ENCODE measurements around the gene SMARCC1. TPM values are rescaled to one million over a fixed set of nuclear protein-coding genes. Genes with fewer than 3 reads are reported as not detected.

SMARCC1 gene
- total RNA-seq, 1 donor, result 50.9 TPM

DNA sequence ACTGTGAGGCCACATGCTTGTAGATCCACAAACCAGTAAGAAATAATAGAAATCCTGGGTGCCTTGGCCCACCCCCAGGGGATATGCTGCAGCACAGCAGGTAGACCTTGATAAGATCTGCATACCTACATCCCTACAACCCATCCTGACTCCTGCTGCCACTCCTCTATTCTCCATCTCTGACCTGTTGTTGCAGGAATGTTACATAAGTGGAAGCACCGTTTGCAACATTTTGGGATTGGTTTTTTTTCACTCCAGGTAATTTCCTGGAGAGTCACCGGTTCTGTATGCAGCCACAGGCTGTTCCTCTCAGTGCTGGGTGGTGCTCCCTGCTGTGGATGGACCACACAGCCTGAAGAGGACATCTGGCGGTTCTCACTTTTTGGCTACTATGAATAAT, 186.9 kb downstream of the SMARCC1 start:
- no peak for DNase-seq (ENCODE audit: low read depth in 2 of 3, low spot score in 2 of 3)

DNA sequence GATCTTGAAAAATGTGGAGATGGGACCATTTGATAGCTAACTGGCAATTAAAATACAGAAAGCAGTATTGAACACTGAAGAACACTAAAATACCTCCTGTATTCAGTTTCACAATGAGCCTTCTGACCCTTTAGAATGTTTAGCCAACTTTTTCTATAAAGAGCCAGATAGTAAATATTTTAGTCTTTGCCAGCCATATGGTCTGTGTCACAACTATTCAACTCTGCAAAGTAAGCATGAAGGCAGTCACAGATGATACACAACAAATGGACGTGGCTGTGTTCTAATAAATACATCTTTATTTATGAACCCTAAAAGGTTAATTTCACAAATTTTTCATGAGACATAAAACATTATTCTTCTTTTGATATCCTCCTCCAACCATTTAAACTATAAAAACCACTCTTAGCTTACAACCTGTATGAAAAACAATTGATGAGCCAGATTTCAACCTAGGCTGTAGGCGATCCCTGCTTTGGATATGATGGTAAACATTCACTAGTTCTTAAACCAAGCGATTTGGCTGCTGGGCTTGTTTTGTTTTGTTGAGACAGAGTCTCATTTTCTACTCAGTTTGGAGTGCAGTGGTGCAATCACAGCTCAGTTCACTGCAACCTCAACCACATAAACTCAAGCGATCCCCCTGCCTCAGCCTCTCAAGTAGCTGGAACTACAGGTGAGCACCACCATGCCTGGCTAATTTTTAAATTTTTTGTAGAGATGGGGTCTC, 189.5 kb downstream of the SMARCC1 start:
- no peak for DNase-seq (ENCODE audit: low read depth in 2 of 3, low spot score in 2 of 3)

DNA sequence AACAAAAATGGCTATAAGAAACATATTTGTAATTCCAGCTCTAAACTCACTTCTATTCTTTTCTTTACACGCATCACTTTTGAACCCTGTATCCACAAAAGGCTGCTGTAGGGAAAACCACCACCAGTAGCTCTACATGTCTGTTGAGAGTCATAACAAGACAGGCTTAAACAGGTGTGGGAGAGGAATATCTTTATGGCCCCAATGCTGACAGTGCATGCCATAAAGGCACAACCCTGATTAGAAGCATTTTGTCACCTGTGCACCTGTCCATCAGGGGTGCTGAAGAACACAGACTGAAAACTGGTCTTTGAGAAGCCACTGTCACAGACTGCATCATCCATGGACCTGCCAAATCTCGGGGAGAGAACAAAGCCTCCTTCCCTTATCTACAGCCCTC, 191.5 kb downstream of the SMARCC1 start:
- no peak for DNase-seq (ENCODE audit: low read depth in 2 of 3, low spot score in 2 of 3)

DNA sequence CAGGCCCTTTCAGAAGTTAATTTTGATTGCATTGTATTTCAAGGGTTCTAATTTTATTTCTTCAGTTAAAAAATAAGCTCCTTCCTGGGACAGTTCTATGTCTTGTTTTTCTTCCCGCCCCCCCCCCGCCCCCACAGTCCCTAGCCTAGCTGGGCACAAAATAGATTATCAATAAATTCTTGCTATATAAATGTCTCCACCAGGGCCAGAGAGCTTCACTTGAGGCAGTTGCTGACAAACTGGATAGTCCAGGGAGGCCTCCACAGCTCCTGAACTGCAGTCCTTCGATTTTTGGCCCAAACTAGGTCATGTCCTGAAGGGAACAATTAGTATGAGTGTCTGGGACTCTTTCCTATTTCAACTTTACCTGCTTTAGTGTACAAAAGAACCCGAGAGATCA, 193.1 kb downstream of the SMARCC1 start:
- DNase-seq (ENCODE audit: low read depth in 2 of 3, low spot score in 2 of 3), result no peak

DNA sequence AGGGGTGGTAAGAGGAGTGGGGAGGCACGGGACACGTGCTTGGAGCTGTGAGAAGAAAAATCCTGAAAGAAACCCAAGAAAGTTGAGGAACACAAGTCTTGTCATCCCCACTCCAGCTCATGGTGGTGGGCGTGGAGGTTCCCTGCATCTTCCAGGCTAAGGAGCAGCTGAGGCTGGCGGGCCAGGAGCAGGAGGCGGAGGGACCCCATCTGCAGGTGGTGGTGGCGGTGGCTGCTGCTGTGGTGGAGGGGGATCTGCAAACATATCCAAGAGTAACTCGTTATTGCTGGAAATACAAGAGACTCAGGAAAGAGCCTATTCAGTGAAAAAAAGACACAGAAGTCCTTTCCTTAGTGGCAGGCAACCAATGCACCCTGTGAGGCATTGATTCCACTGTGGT, 193.6 kb downstream of the SMARCC1 start:
- DNase-seq (ENCODE audit: low read depth in 2 of 3, low spot score in 2 of 3), result no peak

DNA sequence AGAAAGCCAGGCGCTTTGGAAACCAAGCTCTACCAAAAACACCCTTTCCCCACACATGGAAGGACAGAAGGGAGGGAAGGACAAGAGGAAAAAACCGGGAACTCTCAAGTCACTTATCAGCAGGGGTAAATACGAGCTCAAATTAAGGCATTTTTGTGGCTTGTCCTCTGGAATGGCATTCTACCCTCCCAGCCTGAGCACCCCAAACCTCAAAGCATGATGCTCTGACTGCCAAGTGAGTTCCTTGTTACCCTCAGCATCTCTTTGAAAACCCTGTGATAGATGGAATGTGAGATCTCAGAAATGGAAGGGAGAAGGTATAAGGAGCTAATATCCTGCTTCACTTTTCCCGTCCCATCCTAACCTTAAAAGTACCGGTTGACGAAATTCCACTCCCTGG, 194.9 kb downstream of the SMARCC1 start:
- no peak for DNase-seq (ENCODE audit: low read depth in 2 of 3, low spot score in 2 of 3)

DNA sequence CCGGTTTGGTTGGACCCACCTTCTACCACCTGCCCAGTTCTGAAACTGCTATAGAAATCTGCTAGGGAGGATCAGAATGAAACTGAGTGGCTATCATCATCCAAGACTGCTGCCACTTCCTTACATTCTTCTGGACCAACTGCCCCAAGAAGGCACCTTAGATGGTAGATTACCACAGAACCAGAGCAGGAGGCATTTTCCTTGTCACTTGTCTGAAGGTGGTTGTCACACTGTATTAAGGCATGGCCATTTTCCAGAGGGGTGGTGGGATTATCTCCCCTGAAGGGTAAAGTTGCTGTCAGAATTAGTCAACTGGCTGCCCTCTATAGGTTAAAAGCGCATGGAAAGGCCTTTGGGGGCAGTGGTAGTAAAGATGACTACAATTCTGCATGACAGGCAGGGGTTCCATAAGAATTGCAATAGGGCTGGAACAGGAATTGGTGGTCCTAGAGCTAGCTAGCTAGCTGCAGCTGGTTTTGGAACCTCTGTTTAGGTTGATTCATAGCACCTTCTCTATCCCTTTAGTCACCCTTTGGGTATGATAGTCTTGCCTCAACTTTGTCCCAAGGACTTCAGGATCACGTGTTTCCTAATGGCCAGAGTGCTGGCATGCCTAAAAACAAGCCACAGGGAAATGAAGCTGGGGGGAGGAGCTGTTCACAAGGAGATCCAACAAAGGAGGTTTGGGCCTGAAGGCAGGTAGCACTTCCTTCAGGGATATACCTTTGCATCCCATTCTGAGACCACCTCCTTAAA, 198.2 kb downstream of the SMARCC1 start:
- DNase-seq (ENCODE audit: low read depth in 2 of 3, low spot score in 2 of 3), result no peak

DNA sequence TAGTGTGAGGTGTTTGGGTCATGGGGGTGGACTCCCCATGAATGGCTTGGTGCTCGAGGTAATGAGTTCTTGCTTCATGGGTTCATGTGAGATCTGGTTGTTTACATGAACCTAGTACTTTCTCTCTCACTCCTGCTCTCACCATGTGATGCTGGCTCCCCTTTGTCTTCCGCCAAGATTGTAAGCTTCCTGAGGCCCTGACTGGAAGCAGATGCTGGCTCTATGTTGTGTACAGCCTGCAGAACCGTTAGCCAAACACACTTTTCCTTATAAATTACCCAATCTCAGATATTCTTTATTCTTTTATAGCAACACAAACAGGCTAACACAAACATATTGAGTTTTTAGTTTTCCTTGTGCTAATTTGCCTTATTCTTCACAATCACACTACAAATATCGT, 199.9 kb downstream of the SMARCC1 start:
- no peak for DNase-seq (ENCODE audit: low read depth in 2 of 3, low spot score in 2 of 3)

DNA sequence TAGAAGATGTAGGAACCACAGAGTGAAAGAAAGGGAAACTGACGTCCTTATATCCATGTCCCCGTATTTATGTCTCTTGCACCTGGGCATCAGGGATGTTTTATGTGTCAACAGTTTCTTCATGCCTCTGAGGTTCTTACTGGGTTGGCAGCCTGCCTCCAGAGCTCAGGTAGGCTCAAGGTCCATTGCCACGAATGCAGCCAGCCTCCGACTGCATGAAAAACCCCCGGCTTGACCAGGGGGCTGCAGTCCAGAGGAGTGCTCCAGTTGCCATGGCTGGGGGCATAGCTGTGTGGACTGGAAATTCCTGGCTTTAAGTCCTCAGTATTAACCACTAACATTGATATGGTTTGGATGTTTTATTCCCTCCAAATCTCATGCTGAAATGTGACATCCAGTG, 200.3 kb downstream of the SMARCC1 start:
- DNase-seq (ENCODE audit: low read depth in 2 of 3, low spot score in 2 of 3), result no peak

DNA sequence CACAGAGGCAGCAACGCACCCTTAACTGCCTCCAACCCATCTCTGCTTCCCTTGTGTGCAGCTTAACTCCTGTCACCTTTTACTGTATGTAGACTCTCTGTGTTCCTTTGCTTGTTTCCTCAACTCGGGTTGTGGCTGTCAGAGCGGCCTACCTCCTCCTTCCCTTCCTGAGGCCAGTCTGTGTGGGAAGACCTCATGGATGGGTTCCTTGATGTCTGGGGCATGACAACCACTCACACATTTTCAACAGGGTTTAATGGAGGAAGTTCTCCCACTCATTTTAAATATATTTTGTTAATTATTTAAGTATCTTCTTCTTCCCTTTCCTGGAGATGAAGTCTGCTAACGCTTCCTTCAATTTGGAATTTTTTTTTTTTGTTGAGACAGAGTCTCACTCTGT, 201.2 kb downstream of the SMARCC1 start:
- no peak for DNase-seq (ENCODE audit: low read depth in 2 of 3, low spot score in 2 of 3)

DNA sequence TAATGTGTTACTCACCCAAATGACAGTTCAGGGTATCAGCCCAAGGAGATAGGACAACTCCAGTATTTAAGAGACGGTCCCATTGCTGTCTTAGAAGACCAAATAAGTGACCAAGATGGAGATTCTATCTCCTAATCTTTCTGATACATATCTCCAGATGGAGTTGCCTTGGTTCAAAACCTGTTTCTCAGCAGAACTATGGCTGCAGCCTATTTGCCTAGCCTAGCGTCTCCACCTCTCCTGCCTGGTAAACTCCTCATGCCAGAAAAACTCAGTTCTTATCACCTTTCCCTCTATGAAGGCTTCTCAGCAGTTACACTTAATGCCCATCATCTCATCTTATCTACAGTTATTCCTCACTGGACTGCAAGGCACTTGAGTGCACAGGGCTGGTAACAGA, 201.8 kb downstream of the SMARCC1 start:
- DNase-seq (ENCODE audit: low read depth in 2 of 3, low spot score in 2 of 3), result no peak

DNA sequence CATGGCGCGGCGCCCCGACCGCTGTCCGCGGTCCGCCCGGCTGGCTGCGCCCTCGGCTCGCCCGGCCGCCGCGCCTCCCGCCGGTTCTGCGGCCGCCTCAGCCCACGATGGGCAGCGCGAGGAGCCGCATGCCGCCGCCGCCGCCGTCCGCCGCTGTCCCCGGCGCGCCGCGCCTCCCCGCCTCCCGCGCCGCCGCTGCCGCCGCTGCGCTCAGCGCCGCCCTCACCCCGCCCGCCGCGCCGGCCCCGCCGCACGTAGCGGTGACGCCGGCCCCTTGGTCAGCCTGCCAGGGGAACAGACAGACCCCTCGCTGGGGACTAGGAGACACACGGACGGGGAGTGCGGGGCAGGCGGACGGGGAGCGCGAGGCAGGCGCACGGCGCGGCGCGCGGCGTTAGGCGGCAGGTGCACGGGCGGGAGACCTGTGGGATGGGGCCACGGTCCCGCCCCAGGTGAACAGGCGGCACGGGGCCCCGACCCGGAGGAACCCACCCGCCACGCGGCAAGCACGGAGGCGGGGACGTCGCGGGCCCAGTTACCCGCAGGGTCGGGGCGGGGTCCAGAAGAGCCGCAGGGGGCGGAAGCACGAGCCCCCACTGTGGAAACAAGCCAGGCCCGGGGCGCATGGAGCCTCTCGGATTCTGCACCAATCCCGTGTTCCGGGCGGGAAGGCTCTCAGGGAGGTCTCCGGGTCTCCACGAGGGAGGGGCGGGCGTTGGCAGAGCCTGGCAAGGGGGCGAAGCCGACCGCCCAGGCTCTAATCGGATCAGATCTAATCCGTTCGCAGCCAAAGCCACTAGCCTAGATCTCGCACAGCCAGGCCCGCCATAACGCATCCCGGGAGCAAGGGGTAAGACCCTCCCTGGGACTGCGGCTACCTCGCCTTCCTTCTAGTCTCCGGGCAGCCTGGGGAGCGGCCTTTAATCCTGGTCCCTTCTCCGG, 202.7 kb downstream of the SMARCC1 start, which contains the start of gene CSPG5:
Gene CSPG5, minus strand, starts transcription at position 175 of the 942 bp plus-strand sequence. Its CDS starts 172 bp downstream, at position 3.
- peak in 2 of 3 donors; percentile 14 to 16 for DNase-seq (ENCODE audit: low read depth in 2 of 3, low spot score in 2 of 3)

DNA sequence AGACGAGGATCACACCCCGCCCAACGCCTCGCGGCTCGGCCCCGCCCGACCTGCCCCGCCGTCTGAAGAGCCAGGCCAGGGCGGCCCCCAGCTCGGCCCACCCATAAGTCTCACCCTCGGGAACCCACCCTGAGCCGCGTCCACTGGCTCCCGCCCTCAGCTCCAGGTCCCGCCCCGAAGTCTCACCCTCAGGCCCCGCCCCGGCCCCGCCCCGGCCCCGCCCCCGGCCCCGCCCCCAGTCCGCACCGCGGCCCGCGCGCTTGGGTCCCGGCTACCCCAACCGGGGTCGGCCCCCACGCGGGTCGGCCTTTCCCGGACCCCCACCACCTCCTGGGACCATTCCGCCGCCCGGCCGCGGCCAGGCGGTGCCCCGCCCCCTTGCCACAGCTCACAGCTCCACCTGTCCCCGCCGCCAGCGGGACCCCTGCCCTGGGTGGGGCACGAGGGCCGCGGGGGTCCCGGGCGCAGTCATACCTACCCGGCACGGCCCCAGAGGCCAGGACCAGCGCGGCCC, 203.5 kb downstream of the SMARCC1 start:
- peak in 2 of 3 donors; percentile 29 to 32 for DNase-seq (ENCODE audit: low read depth in 2 of 3, low spot score in 2 of 3)

DNA sequence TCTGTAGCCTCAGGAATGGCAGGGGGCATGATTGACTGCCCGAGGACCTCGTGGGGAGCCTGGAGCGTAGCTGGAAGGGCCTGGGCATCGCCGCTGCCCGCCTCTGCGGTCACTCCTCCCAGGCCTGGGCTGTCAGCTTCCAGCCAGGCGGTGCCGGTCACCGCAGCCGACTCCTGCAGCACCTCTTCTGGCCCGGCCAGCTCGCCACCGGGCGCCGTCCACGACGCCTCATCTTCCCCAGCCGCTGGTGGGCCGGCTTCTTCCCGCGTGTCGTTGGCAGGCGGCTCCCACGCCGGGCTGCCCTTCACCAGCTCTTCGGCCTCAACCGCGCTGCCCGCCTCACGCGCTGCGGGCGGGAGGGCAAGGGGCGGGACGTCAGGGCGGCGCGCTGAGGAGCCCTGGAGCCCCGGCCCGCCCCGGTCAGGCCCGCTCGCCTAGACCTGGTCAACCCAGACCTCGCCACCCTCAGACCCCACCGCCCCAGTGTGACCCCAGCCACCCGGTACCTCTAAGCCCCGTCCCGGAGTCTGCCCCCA, 204.0 kb downstream of the SMARCC1 start:
- no peak for DNase-seq (ENCODE audit: low read depth in 2 of 3, low spot score in 2 of 3)

DNA sequence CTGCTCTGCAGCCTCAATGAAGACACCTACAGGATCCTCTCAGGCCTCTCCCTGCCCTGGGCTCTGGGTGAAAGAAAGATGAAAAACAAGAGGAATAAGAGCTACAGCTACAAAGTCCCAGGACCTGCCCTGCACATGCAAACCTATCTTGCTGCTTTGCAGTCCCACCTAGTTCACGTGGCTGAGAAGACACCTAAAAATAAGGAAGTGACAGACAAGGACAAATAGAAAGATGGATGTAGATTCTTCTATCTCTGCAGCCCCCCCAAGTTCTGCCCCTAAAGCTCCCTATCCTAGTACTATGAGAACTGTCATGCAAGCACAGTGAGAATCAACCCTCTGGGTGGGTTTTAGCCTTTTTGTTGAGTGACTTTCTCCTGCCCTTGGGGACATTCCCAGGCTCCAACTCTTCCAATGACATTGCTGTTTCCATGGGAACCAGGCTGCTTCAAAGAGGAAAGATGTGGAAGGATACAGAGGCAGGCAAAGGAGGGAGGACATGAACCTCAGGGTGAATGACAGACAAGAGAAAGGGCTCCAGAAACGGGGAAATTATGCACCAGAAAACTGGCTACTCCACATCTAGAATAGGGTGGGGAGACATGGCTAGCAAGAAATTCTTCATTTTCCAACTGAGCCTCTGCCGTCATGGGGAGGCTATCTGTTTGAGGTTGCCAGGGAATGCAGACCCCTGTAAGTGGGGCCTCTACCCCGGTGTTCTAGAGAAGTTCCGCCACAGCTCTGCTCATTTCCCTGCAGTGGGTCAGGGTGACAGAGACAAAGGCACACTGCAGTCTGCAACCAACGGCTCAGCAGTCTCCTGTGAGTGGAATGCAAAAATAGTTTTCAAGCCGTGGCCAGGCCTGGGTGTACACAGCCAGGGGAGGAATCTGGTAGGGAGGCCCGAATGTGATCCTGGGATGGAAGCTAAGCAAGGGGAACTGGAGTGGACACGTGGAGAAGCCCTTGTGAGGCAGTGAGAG, 208.2 kb downstream of the SMARCC1 start:
- DNase-seq (ENCODE audit: low read depth in 2 of 3, low spot score in 2 of 3), result no peak

DNA sequence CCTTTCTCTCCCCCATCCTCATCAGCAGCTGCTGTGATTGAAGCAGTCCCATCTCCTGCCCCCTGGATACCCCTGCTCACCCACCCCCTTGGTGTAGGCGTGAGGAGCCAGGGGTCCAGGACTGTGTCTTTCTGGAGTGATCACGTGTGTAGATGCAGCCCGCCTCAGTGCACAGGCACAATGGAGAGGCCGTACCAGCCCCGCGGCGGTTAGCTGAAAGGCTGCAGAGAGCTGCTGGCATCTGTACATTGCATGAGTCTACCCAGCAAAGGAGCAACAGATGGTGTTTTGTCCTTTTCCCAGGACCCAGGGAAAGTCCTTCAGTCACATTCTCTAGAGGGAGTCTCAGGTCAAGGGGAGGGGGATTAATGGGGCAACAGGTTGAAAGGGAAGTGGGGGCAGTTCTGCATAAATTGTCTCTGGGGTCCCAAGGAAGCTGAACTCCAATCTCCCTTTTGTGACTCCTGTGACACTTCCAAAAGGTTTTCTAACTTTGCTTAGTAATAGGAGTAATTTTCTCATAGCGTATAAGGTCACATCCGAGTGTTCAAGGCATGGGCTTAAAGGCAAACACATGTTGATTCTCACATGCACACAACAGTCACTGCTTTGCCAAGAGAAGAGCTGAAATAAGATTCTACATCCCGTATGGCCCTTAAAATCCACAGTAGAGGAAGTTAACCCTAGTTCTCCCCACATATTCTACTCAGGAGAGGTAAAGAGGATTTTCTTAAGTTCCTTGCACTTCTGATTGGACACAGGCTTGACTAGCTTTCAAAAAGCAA, 210.1 kb downstream of the SMARCC1 start:
- no peak for DNase-seq (ENCODE audit: low read depth in 2 of 3, low spot score in 2 of 3)

DNA sequence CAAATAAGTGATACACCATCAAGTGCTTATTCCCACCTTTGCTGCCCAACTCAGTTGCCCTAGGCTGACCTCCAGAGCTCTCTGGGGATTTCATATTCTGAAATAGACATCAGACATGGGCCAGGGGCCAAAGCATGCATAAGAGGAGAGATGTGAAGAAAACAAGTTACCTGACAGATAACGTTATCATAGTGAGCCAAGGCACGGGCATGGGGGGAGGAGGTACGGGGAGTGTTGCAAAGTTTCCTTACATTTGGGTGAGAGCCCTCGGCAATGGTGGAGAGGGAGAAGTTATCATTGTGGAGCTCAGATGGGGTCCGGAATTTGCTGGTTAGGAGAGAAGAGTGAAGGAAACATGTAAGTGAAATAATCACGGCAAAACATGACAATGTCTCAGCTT, 212.8 kb downstream of the SMARCC1 start:
- no peak for DNase-seq (ENCODE audit: low read depth in 2 of 3, low spot score in 2 of 3)

DNA sequence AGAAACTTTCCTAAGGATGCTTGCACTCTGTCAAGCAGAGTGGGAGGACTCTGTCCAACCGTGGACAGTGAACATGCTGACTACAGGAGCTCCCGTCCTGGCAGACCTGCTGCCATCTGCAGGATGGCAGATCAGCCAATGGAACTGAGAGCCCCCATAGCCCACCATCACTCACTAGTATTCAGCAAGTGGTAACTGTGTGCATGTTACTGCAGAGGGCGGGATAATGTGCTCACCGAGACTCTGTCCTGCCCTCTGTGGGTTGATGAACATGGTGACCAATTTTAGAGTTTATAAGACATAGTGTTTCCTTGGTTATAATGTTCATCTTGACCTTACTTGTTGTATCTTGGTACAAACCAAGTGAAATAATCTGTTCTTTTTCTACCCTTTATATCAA, 214.5 kb downstream of the SMARCC1 start:
- no peak for DNase-seq (ENCODE audit: low read depth in 2 of 3, low spot score in 2 of 3)

DNA sequence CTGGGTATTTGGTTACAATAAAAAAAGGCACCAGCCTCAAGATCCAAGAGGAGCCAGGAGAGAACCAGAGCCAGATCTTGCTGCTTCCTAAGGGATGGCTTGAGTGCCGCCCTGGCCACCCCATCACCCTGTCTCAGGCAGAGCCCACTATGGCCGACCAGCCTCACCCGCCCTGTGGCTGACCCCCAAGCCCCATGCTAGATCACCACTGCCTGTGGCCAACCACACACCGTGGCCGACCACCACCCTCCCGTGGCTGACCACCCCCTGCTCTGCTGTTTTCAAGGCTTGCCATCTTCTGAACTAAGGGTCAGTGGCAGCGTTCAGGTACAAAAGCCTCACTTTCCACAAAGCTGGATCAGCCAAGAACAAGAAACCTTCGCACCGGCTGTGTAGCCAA, 215.0 kb downstream of the SMARCC1 start:
- DNase-seq (ENCODE audit: low read depth in 2 of 3, low spot score in 2 of 3), result no peak

Data from hematopoietic multipotent progenitor cell (in vitro differentiated cells).